RWPE2 (cell line): ENCODE results near the gene CTXN3.

ENCODE experiments used
- ATAC-seq: fragments of 200-7000 bp; cut with Tn5 transposase; 3 replicates; pipeline ENCODE4 v1.9.1; 2021; ENCODE audit warnings: low read depth
- DNase-seq: peaks from one replicate; pipeline ENCODE4 v3.0.0-alpha.2; 2020; ENCODE audit warnings: low spot score
- H3K27ac ChIP-seq: fragments of 450-650 bp; 2 replicates; pipeline ENCODE4 v1.5.1; 2017; ENCODE audit warnings: mild to moderate bottlenecking; ENCODE audit not compliant: poor library complexity, severe bottlenecking
- H3K27me3 ChIP-seq: fragments of 250-450 bp; sonication (Bioruptor Pico); 2 replicates; pipeline ENCODE4 v1.5.1; 2021; ENCODE audit warnings: mild to moderate bottlenecking, moderate library complexity; ENCODE audit not compliant: insufficient read depth, poor library complexity, severe bottlenecking
- H3K36me3 ChIP-seq: fragments of 250-450 bp; sonication (Bioruptor Pico); 2 replicates; pipeline ENCODE4 v1.5.1; 2020; ENCODE audit warnings: low read depth, mild to moderate bottlenecking, moderate library complexity
- H3K4me1 ChIP-seq: fragments of 250-450 bp; sonication (Bioruptor Pico); 2 replicates; pipeline ENCODE4 v1.5.1; 2021; ENCODE audit warnings: mild to moderate bottlenecking, moderate library complexity; ENCODE audit not compliant: insufficient read depth, poor library complexity, severe bottlenecking
- H3K4me3 ChIP-seq: fragments of 250-450 bp; sonication (Bioruptor Pico); 2 replicates; pipeline ENCODE4 v1.5.1; 2021; ENCODE audit warnings: mild to moderate bottlenecking, moderate library complexity; ENCODE audit not compliant: severe bottlenecking
- H3K9me3 ChIP-seq: fragments of 250-450 bp; sonication (Bioruptor Pico); 2 replicates; pipeline ENCODE4 v1.5.1; 2021; ENCODE audit warnings: mild to moderate bottlenecking, moderate library complexity; ENCODE audit not compliant: severe bottlenecking
- TF ChIP-seq, protein P1 (sequence below): fragments of 450-650 bp; IDR thresholded peaks from one replicate; pipeline ENCODE4 v1.5.1; 2017; ENCODE audit warnings: mild to moderate bottlenecking, moderate library complexity; ENCODE audit not compliant: poor library complexity, severe bottlenecking

The CTXN3 gene

GRCh38 chr5:127634007-127634406 lies 14.9 kb upstream of the CTXN3 start:
- Histone ChIP-seq H3K27ac (no peak overlapping the region), H3K36me3 (no peaks in the 10 kb centered on the region), H3K4me1 (no peaks in the 10 kb centered on the region), H3K27me3 (no peaks in the 10 kb centered on the region), H3K4me3 (no peak overlapping the region), H3K9me3 (no peaks in the 10 kb centered on the region)
- DNase-seq (no peak), ATAC-seq (no peak)
- TF ChIP-seq, protein P1, sequence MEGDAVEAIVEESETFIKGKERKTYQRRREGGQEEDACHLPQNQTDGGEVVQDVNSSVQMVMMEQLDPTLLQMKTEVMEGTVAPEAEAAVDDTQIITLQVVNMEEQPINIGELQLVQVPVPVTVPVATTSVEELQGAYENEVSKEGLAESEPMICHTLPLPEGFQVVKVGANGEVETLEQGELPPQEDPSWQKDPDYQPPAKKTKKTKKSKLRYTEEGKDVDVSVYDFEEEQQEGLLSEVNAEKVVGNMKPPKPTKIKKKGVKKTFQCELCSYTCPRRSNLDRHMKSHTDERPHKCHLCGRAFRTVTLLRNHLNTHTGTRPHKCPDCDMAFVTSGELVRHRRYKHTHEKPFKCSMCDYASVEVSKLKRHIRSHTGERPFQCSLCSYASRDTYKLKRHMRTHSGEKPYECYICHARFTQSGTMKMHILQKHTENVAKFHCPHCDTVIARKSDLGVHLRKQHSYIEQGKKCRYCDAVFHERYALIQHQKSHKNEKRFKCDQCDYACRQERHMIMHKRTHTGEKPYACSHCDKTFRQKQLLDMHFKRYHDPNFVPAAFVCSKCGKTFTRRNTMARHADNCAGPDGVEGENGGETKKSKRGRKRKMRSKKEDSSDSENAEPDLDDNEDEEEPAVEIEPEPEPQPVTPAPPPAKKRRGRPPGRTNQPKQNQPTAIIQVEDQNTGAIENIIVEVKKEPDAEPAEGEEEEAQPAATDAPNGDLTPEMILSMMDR = no peak

DNA sequence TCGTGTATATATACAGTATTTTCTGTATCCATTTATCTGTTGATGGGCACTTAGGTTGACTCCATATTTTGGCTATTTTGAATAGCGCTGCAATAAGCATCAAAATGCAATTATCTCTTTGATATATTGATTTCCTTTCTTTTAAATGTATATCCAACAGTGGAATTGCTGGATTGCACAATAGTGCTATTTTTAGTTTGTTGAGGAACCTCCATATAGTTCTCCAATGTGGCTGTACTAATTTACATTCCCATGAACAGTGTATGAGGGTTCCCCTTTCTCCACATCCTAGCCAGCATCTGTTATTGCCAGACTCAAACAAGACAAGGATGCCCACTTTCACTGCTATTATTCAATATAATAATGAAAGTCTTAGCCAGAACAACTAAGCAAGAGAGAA lies 9.1 kb upstream of the CTXN3 start:
- H3K9me3 ChIP-seq = no peaks in the 10 kb centered on the region
- TF ChIP-seq, protein P1 = no peak

DNA sequence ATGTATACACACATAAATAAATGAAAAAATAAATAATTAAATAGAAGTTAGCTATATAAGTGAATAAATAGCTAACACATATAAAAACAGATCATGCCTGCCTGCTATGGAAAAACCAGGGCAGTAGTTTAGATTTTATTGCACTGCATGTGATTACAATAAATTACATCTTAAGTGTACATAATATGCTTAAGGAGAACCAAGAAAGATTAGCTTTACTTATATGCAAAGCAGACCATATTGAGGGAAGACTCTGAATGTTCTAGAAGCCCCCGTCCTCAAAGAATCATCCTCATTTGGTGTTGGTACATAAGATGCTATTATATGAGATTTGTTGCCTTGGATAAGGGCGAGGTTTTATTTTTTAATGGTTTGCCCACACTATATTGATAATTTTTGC lies 5.9 kb upstream of the CTXN3 start:
- H3K36me3 ChIP-seq = no peaks in the 10 kb centered on the region
- no peaks in the 10 kb centered on the region for H3K9me3 ChIP-seq
- H3K4me3 ChIP-seq = no peak overlapping the region
- ATAC-seq (no peak), DNase-seq (no peak)
- no peak overlapping the region for H3K27ac ChIP-seq
- no peaks in the 10 kb centered on the region for H3K27me3 ChIP-seq
- TF ChIP-seq, protein P1 = no peak
- no peaks in the 10 kb centered on the region for H3K4me1 ChIP-seq

More for the DNA sequence above, 9.1 kb upstream of the CTXN3 start:
- DNase-seq (no peak), ATAC-seq (no peak)
- Histone ChIP-seq H3K27ac (no peak overlapping the region), H3K36me3 (no peaks in the 10 kb centered on the region), H3K4me3 (no peak overlapping the region), H3K27me3 (no peaks in the 10 kb centered on the region), H3K4me1 (no peaks in the 10 kb centered on the region)

DNA sequence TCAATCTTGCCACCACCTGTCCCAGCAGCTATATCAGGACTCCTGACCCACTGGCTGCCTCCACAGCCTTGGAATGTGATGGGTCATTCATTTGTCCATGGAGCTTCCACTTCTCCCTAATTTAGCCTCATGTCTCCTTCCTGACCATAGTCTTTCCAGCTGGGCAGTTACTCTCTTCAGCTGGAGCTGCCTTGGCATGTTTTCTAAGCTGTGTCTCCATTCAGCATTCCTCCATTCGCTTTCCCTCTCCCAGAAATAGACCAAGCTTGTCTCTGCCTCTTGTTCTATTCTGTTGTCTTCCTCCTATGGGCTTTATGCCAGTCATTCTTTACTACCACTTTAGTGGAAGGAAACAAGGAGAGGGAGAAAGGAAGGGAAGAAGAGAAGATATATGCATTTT lies 5.3 kb upstream of the CTXN3 start:
- H3K27me3 ChIP-seq = no peaks in the 10 kb centered on the region
- DNase-seq (no peak), ATAC-seq (no peak)
- no peaks in the 10 kb centered on the region for H3K9me3 ChIP-seq
- TF ChIP-seq, protein P1 = no peak
- H3K27ac ChIP-seq = no peak overlapping the region
- no peak overlapping the region for H3K4me3 ChIP-seq
- no peaks in the 10 kb centered on the region for H3K4me1 ChIP-seq
- H3K36me3 ChIP-seq = no peaks in the 10 kb centered on the region

DNA sequence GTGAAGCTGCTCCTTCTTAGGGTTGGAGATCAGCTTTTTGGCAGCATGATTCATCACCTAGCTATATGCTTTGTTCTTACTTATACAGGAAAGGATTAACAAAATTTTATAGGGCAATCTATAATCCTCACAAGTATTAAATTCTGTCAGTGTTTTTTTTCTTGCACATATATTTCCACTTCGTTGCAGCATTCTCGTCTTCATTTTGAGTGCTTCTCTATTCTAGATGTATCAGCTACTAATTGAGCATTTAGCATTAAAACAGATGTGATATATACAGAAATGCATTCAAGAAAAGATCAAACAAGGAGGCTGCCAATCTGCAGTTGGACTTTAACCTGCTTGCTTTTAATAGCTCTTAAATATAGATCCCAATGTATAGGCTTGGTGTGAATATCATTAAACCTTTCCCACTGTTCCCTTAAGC lies 3.6 kb upstream of the CTXN3 start:
- Histone ChIP-seq H3K4me1 (no peaks in the 10 kb centered on the region), H3K27ac (no peak overlapping the region), H3K27me3 (peaks cover 9% of the 10 kb centered on the region), H3K4me3 (no peak overlapping the region), H3K9me3 (no peaks in the 10 kb centered on the region), H3K36me3 (no peaks in the 10 kb centered on the region)
- ATAC-seq = no peak
- TF ChIP-seq, protein P1 = no peak
- DNase-seq = no peak
